SK-N-MC (cell line): ENCODE measurements around the gene CAMKV.

Experiments
- EZH2 ChIP-seq: fragments of 200-600 bp; sonication (generic); IDR thresholded peaks from one replicate; pipeline ENCODE4 v1.6.1; 2017; ENCODE audit warnings: antibody characterized with exemption
- POLR2AphosphoS5 ChIP-seq: IDR thresholded peaks from 2 replicates; pipeline ENCODE4 v1.6.1; 2012; ENCODE audit warnings: mild to moderate bottlenecking, low read depth, low read length, borderline replicate concordance

DNA sequence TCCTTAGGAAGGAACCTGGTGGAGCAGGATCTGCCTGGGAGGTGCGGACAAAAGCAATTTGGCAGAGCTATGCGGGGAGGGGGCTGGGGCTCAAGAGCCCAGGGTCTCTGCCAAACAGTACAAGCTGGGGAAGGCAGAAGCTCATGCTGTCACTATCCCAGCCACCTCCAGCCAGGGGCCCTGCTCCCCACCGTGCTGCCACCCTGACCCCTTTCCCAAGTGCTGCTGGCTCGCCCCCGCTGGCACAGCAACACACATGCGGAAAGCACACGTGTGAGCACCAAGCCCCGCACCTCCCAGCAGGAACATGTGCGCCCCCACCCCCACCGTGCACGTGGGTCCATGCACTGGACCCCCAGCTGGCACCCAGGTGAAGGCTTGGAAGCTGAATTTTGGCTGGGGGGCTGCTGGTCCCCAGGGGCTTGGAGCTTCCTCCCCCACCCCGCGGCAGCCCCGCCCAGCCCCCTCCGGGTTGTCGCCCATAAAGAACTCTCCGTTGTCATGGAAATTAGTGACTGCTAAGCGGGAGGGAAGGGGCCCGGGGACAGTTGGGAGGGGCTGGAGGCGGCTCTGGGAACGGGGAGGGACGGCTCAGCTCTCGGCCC lies 742 bp downstream of the CAMKV start:
- TF ChIP-seq EZH2 (no peak), POLR2AphosphoS5 (no peak)
